NCI-H1436 (cell line): Measurements from ENCODE around the gene AIG1.
"Not testable (repeated sequence)": the region's sequence is repeated elsewhere in the genome, so short reads cannot be mapped to it uniquely, and the experiment has no call there.

Source experiments
- DNase-seq: peaks from one replicate; lab custom pipeline; 2025; lab: John Stamatoyannopoulos, UW

The AIG1 gene

GRCh38 chr6:143055891-143056290 is 4.8 kb upstream of the AIG1 start:
- no peak for DNase-seq

GRCh38 chr6:143058987-143059386 is 1.7 kb upstream of the AIG1 start:
- no peak for DNase-seq

GRCh38 chr6:143059663-143060353 is 881 bp upstream of the AIG1 start:
- DNase-seq: no peak

GRCh38 chr6:143060354-143060805 is 309 bp upstream of the AIG1 start:
- no peak for DNase-seq

- DNase-seq: no peak
Measured at GRCh38 chr6:143061597-143062385, 1.1 kb downstream of the AIG1 start.

- DNase-seq: no peak
Measured at GRCh38 chr6:143062551-143062950, 1.9 kb downstream of the AIG1 start.

- DNase-seq: no peak
Measured at GRCh38 chr6:143063631-143064030, 2.9 kb downstream of the AIG1 start.

- no peak for DNase-seq
Measured at GRCh38 chr6:143064271-143064670, 3.6 kb downstream of the AIG1 start.

GRCh38 chr6:143064951-143065683 is 4.4 kb downstream of the AIG1 start:
- DNase-seq: no peak

- no peak for DNase-seq
Measured at GRCh38 chr6:143068001-143068400, 7.3 kb downstream of the AIG1 start.

- no peak for DNase-seq
Measured at GRCh38 chr6:143074101-143074500, 13.4 kb downstream of the AIG1 start.

GRCh38 chr6:143074670-143075318 is 14.1 kb downstream of the AIG1 start:
- no peak for DNase-seq

- no peak for DNase-seq
Measured at GRCh38 chr6:143078468-143079324, 18.0 kb downstream of the AIG1 start.

GRCh38 chr6:143079325-143079640 is 18.6 kb downstream of the AIG1 start:
- no peak for DNase-seq

- DNase-seq: not testable (repeated sequence)
Measured at GRCh38 chr6:143082274-143082673, 21.6 kb downstream of the AIG1 start.

- not testable (repeated sequence) for DNase-seq
Measured at GRCh38 chr6:143084019-143084418, 23.3 kb downstream of the AIG1 start.

- DNase-seq: not testable (repeated sequence)
Measured at GRCh38 chr6:143087335-143087734, 26.6 kb downstream of the AIG1 start.

- DNase-seq: no peak
Measured at GRCh38 chr6:143087856-143088255, 27.2 kb downstream of the AIG1 start.

- no peak for DNase-seq
Measured at GRCh38 chr6:143090314-143091044, 29.8 kb downstream of the AIG1 start.

- no peak for DNase-seq
Measured at GRCh38 chr6:143092768-143093167, 32.1 kb downstream of the AIG1 start.

- no peak for DNase-seq
Measured at GRCh38 chr6:143093290-143093689, 32.6 kb downstream of the AIG1 start.
